Left cardiac atrium (tissue), 4 donors: ENCODE data around the gene NFATC1. TPM values are rescaled to one million over a fixed set of nuclear protein-coding genes. Genes with fewer than 3 reads are reported as not detected.

Experiments
- ATAC-seq, 2 donors: fragments of 200-7000 bp; cut with Tn5 transposase; one replicate each; pipeline ENCODE4 v1.9.1; 2020; ENCODE audit warnings: mild to moderate bottlenecking in 2 of 2, moderate library complexity in 2 of 2
- DNase-seq: peaks from one replicate; pipeline ENCODE4 v3.0.0-alpha.2; 2020
- intact Hi-C, 2 donors: fragments of 100-400 bp; cut with DNase I; formaldehyde crosslinking; loops; one replicate each; pipeline versions ENCODE4 v1.14.1 to v1.15.1; 2022 to 2023
- total RNA-seq, 2 donors: library from RNA; stranded (reverse); fragmentation: NEBNext Ultra II Directional; extraction: Animal tissue kit (Norgen Biotek cat#: 25700); gene quantifications; one replicate each; pipeline ENCODE4 v1.2.1, GENCODE V29; 2021
- donor health status: DM: no; HTN: yes; CAD: no.
- donor health status: DM: no; HTN: yes; CAD: no; lungs with severe emphysema.
- donor health status: DM: yes; HTN: yes; CAD: no.
- donor health status: Dilated cardiomyopathy.

Gene NFATC1
- total RNA-seq, 2 donors from 2014 or later: 17.1 to 18.9 TPM

DNA sequence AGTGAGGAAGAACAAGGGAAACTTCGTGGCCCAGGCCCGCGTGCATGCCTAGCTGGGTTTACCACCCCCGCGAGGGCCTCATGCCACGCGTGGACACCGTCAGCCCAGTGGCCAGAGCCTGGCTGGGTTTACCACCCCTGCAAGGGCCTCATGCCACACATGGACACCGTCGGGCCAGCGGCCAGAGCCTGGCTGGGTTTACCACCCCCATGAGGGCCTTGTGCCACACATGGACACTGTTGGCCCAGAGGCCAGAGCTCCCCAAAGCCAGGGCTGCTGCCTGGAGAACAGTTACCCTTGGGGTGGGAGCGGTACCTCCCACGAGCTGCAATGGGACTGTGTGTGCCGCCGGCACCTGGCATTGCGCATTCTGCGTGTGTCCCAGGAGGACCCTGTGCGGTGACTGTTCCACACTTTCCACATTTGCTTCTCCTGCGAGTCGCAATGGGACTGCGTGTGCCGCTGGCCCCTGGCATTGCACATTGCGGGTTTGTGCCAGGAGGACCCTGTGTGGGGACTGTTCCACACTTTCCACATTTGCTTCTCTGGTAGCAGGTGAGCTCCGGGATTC is 178.3 kb downstream of the NFATC1 start:
- no peak for ATAC-seq
- no peak for DNase-seq
- intact Hi-C loops: no loop called here

DNA sequence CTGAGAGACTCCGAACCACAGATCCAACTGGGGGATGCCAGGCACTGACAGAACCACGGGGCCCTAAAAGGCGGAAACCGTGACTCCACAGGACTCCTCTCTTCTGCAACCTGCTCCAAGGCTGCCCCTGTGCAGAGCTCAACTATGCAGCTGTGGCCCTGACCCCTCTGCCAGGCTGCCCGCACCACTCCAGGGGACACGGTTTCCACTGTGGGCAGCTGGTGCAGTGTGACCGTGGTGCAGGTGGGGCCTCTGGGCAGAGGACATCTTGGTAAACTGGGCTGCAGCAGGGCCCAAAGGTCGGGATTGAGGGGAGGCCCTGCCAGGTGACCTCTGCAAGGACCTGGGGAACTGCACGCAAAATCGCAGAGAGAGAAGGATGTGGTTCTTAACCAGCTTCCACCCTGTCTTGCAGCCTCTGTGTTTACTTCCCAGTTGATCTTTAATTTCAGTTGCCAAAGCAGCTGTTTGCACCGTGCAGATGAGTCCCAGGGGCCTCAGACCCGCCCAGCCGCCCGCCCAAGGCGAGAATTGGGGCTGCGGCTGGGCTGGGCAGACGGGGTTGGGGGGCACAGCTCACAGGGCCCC is 179.3 kb downstream of the NFATC1 start:
- intact Hi-C loops: no loop called here
- ATAC-seq (peak in 1 of 2 donors; percentile 2), DNase-seq (no peak)

DNA sequence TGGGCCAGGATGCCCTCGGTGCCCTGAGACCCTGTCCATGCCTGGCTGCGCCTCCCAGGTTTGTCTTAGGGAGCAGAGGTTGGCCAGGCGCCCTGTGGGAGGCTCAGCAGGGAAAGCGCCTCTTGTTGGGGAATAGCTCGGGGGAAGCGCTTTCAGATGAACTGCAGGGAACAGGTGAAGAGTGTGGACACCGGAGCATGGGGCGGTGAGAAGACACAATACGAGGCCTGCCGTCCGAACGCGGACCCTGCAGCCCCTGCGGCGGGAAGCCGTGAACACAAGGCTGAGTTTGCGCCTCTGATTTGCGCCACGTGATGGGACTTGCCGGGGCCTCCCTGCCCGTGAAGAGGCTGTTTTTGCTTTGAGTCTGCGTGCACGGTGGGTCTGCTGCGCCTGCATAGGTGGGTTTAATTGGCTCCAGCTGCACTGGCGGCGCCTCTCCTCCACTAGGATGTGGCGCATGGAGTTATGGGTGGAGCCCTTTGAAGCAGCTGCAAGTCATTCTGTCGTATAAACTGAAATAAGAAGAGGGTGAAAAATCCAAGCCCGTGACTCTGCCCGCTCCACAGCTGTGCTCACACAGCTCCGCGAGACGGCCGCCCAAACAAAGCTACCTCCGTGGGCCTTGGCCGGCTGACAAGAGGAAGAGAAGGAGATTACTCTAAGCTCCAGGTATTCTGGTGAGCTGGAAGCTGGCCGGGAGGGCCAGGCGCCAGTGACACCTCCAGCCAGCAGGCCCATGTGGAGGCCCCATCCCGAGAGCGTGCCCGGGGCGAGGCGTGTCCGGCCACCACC is 180.4 kb downstream of the NFATC1 start:
- intact Hi-C loops: no loop called here
- DNase-seq (peak; percentile 53), ATAC-seq (peak; percentile 35 to 73)

DNA sequence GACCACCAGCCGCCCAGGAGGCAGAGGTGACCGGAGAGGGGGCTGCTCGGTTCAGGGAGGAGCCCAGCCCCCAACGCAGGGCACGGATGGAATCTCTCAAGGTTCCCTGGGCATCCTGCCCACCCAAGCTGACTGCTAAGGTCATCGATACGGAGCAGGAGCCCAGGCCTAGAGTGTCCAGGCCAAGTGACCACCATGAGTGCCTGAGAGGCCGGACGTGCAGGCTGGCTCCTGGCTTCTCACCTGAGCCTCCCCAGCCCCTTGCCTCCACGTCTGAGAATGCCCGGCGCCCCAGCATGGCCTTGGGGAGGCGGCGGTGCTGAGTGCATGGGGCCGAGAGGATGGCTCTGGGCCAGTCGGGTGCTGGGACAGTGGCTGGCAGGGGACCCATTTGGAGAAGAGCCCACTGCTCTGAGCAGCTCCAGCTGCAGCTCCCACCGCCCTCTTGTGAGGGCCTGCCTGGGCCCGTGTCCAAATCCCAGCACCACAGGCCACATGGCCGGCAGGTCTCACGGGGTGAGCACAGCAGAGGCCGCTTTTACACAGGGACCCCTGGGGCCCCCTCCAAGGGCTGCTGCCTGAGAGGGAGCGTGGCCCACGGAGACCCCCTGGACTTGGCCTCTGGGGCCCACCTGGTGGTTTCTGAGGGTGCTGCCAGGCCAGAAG is 181.1 kb downstream of the NFATC1 start:
- ATAC-seq (peak; percentile 75 to 86), DNase-seq (peak; percentile 79)
- intact Hi-C loops: no loop called here

DNA sequence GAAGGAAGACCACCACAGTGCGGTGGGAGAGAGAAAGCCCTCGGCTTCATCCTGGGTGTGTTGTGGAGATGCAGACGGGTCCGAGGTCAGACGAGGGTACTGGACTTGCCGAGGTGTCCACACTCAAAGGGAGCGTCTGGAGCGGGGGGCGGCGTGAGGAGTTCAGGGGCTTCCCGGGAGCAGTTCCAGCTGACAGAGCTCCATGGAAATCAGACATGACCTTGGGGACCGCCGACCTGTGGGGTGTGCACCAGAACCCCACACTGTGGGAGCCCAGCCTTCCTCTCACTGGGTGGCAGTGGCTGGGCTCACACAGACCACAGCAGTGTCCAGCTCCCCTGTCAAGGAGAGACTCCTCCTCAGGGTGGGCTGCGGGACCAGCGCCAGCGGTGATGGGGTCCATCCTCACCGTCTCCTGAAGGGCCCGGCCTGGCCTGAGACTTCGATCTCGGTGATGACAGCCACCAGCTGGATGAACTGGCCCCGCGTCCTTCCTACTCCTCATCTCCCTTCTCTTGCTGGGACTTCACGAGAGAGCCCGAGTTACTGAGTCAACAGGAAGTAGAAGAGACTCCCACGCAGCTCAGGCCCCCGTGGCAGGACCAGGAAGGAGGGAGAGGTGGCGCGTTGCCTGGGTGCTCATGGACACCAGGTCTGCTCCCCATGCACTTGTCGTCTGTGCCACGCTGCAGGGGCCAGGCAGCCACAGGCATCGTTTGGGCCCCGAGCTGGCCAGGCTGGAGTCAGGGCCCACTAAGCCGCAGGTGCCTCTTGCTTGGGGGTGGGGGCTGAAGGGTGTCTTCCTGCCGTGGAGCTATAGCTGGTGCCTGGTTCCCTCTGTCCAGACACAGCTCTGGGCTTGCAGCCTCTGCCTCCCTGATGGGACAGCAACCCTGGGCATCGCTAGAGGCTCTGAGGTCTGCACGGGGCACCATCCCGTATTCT is 182.0 kb downstream of the NFATC1 start:
- intact Hi-C loops: no loop called here
- peak in 1 of 2 donors; percentile 29 for ATAC-seq
- peak; percentile 45 for DNase-seq

DNA sequence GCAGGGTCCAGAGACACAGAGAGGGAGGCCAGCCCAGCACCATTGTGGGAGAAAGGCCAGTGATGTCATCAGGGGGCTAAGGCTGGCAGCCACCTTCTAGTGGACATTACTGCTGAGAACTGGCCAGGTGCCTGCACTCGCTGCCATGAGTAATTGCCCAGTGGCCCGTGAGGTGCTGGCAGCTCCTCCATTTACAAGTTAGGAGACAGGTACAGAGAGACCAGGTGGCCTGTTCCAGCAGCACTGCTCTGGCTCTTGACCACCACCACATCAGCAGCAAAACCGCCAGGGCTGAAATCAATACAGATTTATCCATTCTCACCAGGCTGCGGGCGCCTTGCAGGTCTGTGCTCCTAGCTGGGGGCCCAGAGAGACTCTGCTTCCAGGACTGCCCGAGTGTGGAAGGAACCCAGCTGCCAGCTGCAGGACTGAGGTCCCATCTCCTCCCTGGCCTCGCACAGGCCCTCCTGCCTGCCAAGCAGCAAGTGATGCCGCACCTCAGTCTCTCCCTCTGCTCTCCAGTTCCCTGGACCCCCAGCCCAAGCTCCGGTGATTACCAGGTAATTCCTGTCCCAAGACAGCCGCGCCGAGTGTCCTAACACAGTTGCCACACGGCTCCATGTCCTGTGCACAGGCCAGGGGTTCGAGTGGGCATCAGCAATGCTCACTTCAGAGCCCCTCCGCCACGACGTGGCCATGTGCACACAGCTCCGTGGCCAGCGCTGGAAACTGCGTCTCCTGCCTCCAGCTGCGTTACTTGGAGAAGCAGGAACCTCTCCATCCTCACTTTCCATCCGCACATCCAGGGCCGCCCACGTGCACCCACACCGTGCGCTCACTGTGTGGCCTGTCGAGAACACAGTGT is 182.9 kb downstream of the NFATC1 start:
- ATAC-seq (no peak), DNase-seq (no peak)

More for the DNA sequence above, 182.9 kb downstream of the NFATC1 start:
- intact Hi-C loops: no loop called here
